ENCODE data around the gene OPN4.

GRCh38 chr10:86689146-86689545 is 34.8 kb downstream of the OPN4 start:
- TF ChIP-seq CTCF (conservative IDR thresholded peaks at IDR 0.05; ENCODE audit: low read length) (no peak), EZH2phosphoT487 (IDR thresholded peaks at IDR 0.05; ENCODE audit: borderline replicate concordance) (no peak)
